Measurements from ENCODE around the gene AUP1. TPM values are rescaled to one million over a fixed set of nuclear protein-coding genes. Genes with fewer than 3 reads are reported as not detected.

AUP1 gene
- total and polyA plus RNA-seq, 2 of the 4 experiments (the other 2 are of a cell fraction): 47.5 to 100.0 TPM

- Histone ChIP-seq H3K79me1 (ENCODE audit: low read depth in 1 of 2, low read length in 2 of 2) (peaks cover 20 to 75% of the 10 kb centered on the region in 2 experiments), H3K9ac (ENCODE audit: low read depth, low read length) (peak overlapping the region; percentile 90), H3K36me3 (ENCODE audit: control insufficient read depth, insufficient read depth, low read length) (peaks cover 25% of the 10 kb centered on the region), H3K14ac (replicated peaks; ENCODE audit: low read depth, low read length) (peak overlapping the region; percentile 98), H4K8ac (ENCODE audit: low read depth in 2 of 2, low read length in 2 of 2) (peak overlapping the region in 1 of 2 experiments; percentile 94; a peak in 2 of 4 replicates), H3K18ac (ENCODE audit: low read depth, low read length) (peak overlapping the region; percentile 77; the same call in 1 of the 2 replicates), H3K4ac (ENCODE audit: low read depth, low read length) (peak overlapping the region; percentile 98), H3K23ac (ENCODE audit: low read depth, low read length) (peak overlapping the region; percentile 94), H3K27me3 (ENCODE audit: control insufficient read depth, insufficient read depth, low read length) (no peaks in the 10 kb centered on the region), H3K56ac (ENCODE audit: extremely low read depth, insufficient read depth, low read length) (peak overlapping the region; percentile 36), H2BK5ac (ENCODE audit: low read depth, low read length, poor library complexity, severe bottlenecking) (peak overlapping the region; percentile 87), H3K4me3 (ENCODE audit: insufficient read depth, low read depth, low read length) (peak overlapping the region; percentile 78; the same call in 1 of the 2 replicates), H2BK120ac (ENCODE audit: low read depth, low read length) (peak overlapping the region; percentile 84), H4K20me1 (ENCODE audit: insufficient read depth, low read length) (no peaks in the 10 kb centered on the region; the same call in 1 of the 2 replicates), H4K5ac (ENCODE audit: low read depth, low read length) (peak overlapping the region; percentile 97; the same call in 1 of the 2 replicates), H3K9me3 (ENCODE audit: control insufficient read depth, insufficient read depth, low read length) (no peaks in the 10 kb centered on the region), H2AK9ac (replicated peaks; ENCODE audit: low read depth, low read length, poor library complexity) (peak overlapping the region; percentile 97), H3K27ac (ENCODE audit: insufficient read depth, low read length) (peak overlapping the region; percentile 91), H3K9me1 (ENCODE audit: insufficient read depth, low read length) (peaks cover 16% of the 10 kb centered on the region; the same call in 1 of the 2 replicates), H3K4me1 (ENCODE audit: control insufficient read depth, insufficient read depth, low read length) (peaks cover 24% of the 10 kb centered on the region), H4K91ac (ENCODE audit: insufficient read depth, low read depth, low read length) (peak overlapping the region; percentile 98), H2AK5ac (ENCODE audit: low read depth, low read length) (peak overlapping the region; percentile 90), H2AFZ (replicated peaks; ENCODE audit: low read length, poor library complexity) (peak overlapping the region; percentile 98), H3K4me2 (ENCODE audit: low read depth, low read length) (peak overlapping the region; percentile 87), H2BK15ac (ENCODE audit: low read depth, low read length) (peak overlapping the region; percentile 3; the same call in 1 of the 3 replicates), H2BK20ac (ENCODE audit: low read depth, low read length) (peak overlapping the region; percentile 32; the same call in 1 of the 2 replicates)
- DNase-seq (no peak), ATAC-seq (ENCODE audit: low read depth) (no peak)
- 79% methylated on average over 13 of the region's 21 CpGs; no CpG with 5 or more reads in 1 of the 2 experiments for WGBS, 2 experiments (ENCODE audit: extremely low coverage in 2 of 2, insufficient read length in 1 of 2)
- ChIA-PET POLR2A (ENCODE audit: unreplicated experiment) (interaction anchor here (1.5 kb wide), 1 partner anchor 15 kb away, joined by 3 read pairs; no protein-coding TSS in a partner anchor), CTCF (no interaction called here)
- BruUV-seq (replicated peaks): no TSS peak
- in situ Hi-C loops (cut with MboI; ENCODE audit: low sequenced_read_pairs): no loop called here
- dilution Hi-C loops (cut with HindIII; ENCODE audit: low sequenced_read_pairs, unreplicated experiment): no loop called here
- no peak for TF ChIP-seq USF2 (IDR thresholded peaks at IDR 0.05; ENCODE audit: low read depth, low read length)
- no peak for TF ChIP-seq CEBPB (IDR thresholded peaks at IDR 0.05; ENCODE audit: low read depth, low read length)
- TF ChIP-seq CTCF (conservative IDR thresholded peaks at IDR 0.05; ENCODE audit: low read depth, low read length): no peak
- no peak for TF ChIP-seq RAD21 (IDR thresholded peaks at IDR 0.05; ENCODE audit: low read length)
- no peak for TF ChIP-seq CHD1 (IDR thresholded peaks at IDR 0.05; ENCODE audit: low read depth, low read length)
- TF ChIP-seq FOS (IDR thresholded peaks at IDR 0.05; ENCODE audit: low read depth, low read length): no peak
- TF ChIP-seq RCOR1 (IDR thresholded peaks at IDR 0.05; ENCODE audit: insufficient replicate concordance, low read length): no peak
- TF ChIP-seq BHLHE40 (IDR thresholded peaks at IDR 0.05; ENCODE audit: low read depth, low read length): no peak
- no peak for TF ChIP-seq SMC3 (IDR thresholded peaks at IDR 0.05; ENCODE audit: low read depth, low read length)
- TF ChIP-seq POLR2A (IDR thresholded peaks at IDR 0.05; ENCODE audit: low read depth, low read length): no peak
- TF ChIP-seq MAZ (IDR thresholded peaks at IDR 0.05; ENCODE audit: borderline replicate concordance, low read depth, low read length): no peak
- no peak for TF ChIP-seq RFX5 (IDR thresholded peaks at IDR 0.05; ENCODE audit: low read depth, low read length)
- TF ChIP-seq ELK1 (IDR thresholded peaks at IDR 0.05; ENCODE audit: borderline replicate concordance, low read depth, low read length): no peak
- intact Hi-C loops (cut with micrococcal nuclease): no loop called here
Measured at GRCh38 chr2:74551942-74552913, 22.7 kb upstream of the AUP1 start.

Data from IMR-90 (cell line).